ENCODE data around the gene SNORC. TPM values are rescaled to one million over a fixed set of nuclear protein-coding genes. Genes with fewer than 3 reads are reported as not detected.

Gene SNORC
- total RNA-seq, 2 experiments from 2014 or later: 2.1 to 2.4 TPM

DNA sequence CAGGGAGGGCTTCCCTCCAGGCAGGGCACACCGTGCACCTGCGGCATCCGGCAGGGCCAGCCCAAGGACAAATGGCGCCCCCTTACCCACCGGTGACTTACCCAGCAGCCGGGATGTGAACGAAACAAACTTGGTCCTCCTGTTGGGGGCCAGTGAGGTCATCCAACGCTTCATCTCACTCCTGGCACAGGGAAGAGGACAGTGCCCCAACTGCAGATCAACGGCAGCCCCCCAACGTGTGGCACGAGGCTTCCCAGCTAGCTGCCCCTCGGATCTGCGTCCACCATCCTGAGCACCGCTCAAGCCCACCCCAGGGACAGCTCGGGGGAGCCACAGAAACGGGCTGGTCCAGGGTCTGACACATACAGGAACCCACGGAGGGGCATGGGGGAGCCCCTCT, 12.0 kb downstream of the SNORC start:
- no peak overlapping the region for H3K4me3 Mint-ChIP-seq
- no peak overlapping the region for H3K27ac Mint-ChIP-seq
- POLR2A ChIA-PET: no interaction called here
- DNase-seq (no peak), ATAC-seq (no peak)
- no peaks in the 10 kb centered on the region for H3K36me3 Mint-ChIP-seq (ENCODE audit: low read depth)
- TF ChIP-seq, protein P1, sequence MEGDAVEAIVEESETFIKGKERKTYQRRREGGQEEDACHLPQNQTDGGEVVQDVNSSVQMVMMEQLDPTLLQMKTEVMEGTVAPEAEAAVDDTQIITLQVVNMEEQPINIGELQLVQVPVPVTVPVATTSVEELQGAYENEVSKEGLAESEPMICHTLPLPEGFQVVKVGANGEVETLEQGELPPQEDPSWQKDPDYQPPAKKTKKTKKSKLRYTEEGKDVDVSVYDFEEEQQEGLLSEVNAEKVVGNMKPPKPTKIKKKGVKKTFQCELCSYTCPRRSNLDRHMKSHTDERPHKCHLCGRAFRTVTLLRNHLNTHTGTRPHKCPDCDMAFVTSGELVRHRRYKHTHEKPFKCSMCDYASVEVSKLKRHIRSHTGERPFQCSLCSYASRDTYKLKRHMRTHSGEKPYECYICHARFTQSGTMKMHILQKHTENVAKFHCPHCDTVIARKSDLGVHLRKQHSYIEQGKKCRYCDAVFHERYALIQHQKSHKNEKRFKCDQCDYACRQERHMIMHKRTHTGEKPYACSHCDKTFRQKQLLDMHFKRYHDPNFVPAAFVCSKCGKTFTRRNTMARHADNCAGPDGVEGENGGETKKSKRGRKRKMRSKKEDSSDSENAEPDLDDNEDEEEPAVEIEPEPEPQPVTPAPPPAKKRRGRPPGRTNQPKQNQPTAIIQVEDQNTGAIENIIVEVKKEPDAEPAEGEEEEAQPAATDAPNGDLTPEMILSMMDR (IDR thresholded peaks at IDR 0.05): no peak
- intact Hi-C loops (cut with micrococcal nuclease): no loop called here
- peaks cover 5% of the 10 kb centered on the region for H3K27me3 Mint-ChIP-seq
- H3K9me3 Mint-ChIP-seq: no peaks in the 10 kb centered on the region
- CTCF ChIA-PET: no interaction called here
- no peaks in the 10 kb centered on the region for H3K4me1 Mint-ChIP-seq (ENCODE audit: low read depth)

DNA sequence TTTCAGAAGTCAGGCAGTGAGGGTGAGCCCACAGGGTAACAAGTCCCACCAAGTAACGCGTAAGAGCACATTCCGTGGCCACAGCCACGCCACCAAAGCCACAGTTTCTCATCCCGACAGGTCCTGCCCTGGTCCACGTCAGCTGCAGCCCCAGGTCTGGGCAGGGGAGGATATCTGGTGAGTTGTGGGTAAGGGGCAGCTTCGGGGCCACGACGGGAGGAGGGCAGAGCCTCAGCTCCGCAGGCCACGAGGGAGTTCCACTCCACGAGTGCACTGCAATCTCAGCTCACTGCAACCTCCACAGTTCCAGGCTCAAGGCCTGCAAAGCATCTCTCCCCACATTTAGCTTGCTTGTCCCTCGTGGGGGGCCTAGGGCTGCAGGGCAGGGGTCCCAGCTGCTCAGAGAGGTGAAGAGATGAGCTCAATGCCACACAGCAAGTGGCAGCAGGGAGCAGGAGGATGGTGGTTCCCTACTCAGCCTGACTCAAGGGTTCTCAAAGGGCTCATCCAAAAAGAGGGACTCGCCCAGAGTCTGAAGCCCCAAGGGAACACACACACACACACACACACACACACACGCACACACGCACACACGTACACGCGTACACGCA, 12.5 kb downstream of the SNORC start:
- POLR2A ChIA-PET: no interaction called here
- no peaks in the 10 kb centered on the region for H3K9me3 Mint-ChIP-seq
- no peaks in the 10 kb centered on the region for H3K4me1 Mint-ChIP-seq (ENCODE audit: low read depth)
- H3K27ac Mint-ChIP-seq: no peak overlapping the region
- H3K27me3 Mint-ChIP-seq: peaks cover 3% of the 10 kb centered on the region
- ATAC-seq (no peak), DNase-seq (no peak)
- TF ChIP-seq, protein P1 (IDR thresholded peaks at IDR 0.05): no peak
- no peaks in the 10 kb centered on the region for H3K36me3 Mint-ChIP-seq (ENCODE audit: low read depth)
- CTCF ChIA-PET: no interaction called here
- intact Hi-C loops (cut with micrococcal nuclease): no loop called here
- no peak overlapping the region for H3K4me3 Mint-ChIP-seq

DNA sequence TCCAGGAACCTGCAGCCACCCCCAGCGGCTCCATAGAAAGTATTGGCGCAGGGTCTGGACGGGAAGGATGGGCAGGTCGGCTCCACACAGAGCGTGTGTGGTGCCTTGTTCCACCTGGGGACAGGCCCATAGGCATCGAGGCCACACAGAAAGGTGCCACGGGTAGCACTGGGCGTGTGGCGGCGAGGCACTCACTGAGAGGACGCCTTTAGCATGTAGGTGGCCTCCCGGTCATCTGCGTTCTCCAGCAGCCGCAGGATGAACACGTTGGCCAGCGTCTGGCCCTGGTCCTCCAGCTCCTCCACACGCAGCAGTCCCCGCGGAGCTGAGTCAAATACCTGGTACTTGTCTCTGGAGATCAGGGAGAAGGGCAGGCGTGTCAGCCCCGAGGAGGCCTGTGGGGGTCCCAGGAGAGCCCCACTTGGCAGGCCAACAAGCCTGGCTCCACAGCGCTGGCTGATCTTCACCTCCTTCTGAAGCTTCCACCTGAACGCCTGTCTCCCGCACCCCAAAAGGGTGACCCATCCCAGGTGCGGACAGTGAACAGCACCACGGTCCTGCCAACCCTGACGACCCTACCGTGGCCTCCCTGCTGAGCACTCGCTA, 13.2 kb downstream of the SNORC start:
- Mint-ChIP-seq H3K4me3 (no peak overlapping the region), H3K27ac (no peak overlapping the region), H3K9me3 (no peaks in the 10 kb centered on the region), H3K36me3 (ENCODE audit: low read depth) (no peaks in the 10 kb centered on the region), H3K4me1 (ENCODE audit: low read depth) (no peaks in the 10 kb centered on the region), H3K27me3 (no peaks in the 10 kb centered on the region)
- DNase-seq: no peak
- intact Hi-C loops (cut with micrococcal nuclease): no loop called here
- no peak for ATAC-seq
- TF ChIP-seq, protein P1 (IDR thresholded peaks at IDR 0.05): no peak
- ChIA-PET CTCF (no interaction called here), POLR2A (no interaction called here)

DNA sequence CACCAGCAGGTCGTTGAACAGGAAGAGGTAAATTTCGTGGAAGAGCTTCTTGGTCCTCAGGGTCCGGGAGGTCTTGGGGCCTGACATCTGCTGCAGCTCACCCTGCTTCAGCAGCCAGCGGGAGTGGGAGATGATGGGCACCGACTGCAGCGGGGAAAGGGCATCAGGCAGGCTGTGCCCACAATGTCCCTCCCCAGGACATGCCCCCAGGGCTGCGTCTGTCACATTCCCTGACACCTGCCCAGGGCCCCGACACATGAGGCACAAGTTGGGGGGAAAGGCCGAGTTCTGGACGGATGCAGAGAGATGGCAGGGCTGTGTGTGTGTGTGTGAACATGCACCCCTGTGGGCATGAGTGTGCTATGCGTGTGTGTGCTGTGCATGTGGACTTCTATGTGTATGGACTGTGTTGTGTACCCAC, 13.9 kb downstream of the SNORC start:
- CTCF ChIA-PET: no interaction called here
- no peaks in the 10 kb centered on the region for H3K36me3 Mint-ChIP-seq (ENCODE audit: low read depth)
- no peaks in the 10 kb centered on the region for H3K9me3 Mint-ChIP-seq
- H3K4me1 Mint-ChIP-seq (ENCODE audit: low read depth): no peaks in the 10 kb centered on the region
- no peak overlapping the region for H3K4me3 Mint-ChIP-seq
- TF ChIP-seq, protein P1 (IDR thresholded peaks at IDR 0.05): no peak
- intact Hi-C loops (cut with micrococcal nuclease): no loop called here
- no peak overlapping the region for H3K27ac Mint-ChIP-seq
- no peak for ATAC-seq
- DNase-seq: no peak
- no peaks in the 10 kb centered on the region for H3K27me3 Mint-ChIP-seq
- POLR2A ChIA-PET: interaction anchor here (0.5 kb wide), 1 partner anchor 75 kb away, joined by 3 read pairs; no protein-coding TSS in a partner anchor

DNA sequence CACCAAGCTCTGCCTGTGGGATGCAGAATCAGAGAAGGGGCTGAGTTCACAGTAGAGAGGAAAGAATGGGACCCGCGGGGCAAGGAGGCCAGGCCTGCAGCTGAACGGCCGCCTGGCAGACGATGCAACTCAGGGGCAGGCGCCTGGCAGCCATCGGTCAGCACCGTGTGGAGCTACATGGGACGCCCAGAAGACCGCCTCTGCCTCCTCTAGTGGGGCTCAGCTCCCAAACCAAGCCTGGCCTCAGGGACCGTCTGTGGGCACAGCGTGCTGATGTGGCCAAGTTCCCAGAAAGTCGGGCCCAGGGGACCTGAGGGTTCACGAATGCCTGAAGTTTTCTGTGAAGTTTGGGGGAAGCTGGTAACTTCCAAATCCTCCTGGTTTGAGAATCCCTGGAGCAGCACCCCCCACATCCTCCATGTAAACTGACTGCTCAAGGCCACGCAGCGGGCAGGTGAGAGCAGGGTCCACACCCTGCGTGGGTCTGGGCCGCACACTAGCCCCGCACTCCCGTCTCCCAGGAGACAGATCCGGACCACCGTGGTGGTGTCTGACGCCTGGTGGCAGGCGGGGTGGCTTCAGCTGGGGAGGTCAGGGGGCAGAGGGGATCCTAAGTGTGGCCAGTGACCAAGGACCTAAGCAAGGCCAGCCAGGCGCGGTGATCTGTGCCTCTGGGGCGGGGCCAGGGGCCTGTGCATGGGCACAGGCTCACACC, 14.6 kb downstream of the SNORC start:
- no peak overlapping the region for H3K27ac Mint-ChIP-seq
- TF ChIP-seq, protein P1 (IDR thresholded peaks at IDR 0.05): no peak
- ChIA-PET POLR2A (no interaction called here), CTCF (no interaction called here)
- intact Hi-C loops (cut with micrococcal nuclease): no loop called here
- no peaks in the 10 kb centered on the region for H3K27me3 Mint-ChIP-seq
- no peaks in the 10 kb centered on the region for H3K4me1 Mint-ChIP-seq (ENCODE audit: low read depth)
- no peak for ATAC-seq
- H3K9me3 Mint-ChIP-seq: no peaks in the 10 kb centered on the region
- no peak for DNase-seq
- H3K36me3 Mint-ChIP-seq (ENCODE audit: low read depth): no peaks in the 10 kb centered on the region
- no peak overlapping the region for H3K4me3 Mint-ChIP-seq

All from activated CD8-positive, alpha-beta T cell treated with anti-CD3 and anti-CD28 coated beads for 36 hours (primary cell).